GM18499 (cell line): ENCODE data around the gene NTS.

ENCODE experiments used
- ATAC-seq: cut with Tn5 transposase; IDR thresholded peaks from one replicate; pipeline ENCODE4 v1.9.1; 2021; ENCODE audit warnings: moderate number of reproducible peaks; ENCODE audit not compliant: insufficient read depth, unreplicated experiment

The NTS gene

DNA sequence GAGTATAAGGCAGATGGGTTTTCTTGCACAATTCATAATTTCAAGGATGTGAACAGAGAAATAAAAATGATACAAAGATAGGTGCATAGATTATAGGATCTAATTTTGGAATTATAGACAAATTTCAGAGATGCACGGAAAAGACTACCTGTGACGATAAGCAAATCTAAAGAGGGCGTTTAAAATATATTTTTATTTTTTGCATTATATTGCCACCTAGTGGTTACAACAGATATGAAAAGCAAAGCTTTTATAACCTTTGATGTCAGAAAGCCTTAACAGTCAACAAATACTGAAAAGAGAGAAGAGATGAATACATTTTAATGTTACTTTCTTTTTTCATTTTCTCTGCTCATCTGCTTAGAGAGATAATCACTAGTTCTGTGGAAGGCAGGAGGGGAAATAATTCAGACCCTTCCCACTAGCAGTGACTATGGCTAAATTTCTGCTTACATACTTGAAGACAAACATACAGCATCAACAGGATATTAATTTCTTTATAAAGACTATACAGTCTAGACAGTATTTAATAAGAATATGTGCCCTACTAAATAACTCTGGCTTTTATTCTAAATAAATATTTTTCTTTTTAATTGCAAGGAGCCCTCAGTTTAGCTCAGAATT lies 46.3 kb downstream of the NTS start:
- ATAC-seq: no peak

- no peak for ATAC-seq
Measured at GRCh38 chr12:85923767-85924331, 49.8 kb downstream of the NTS start.

DNA sequence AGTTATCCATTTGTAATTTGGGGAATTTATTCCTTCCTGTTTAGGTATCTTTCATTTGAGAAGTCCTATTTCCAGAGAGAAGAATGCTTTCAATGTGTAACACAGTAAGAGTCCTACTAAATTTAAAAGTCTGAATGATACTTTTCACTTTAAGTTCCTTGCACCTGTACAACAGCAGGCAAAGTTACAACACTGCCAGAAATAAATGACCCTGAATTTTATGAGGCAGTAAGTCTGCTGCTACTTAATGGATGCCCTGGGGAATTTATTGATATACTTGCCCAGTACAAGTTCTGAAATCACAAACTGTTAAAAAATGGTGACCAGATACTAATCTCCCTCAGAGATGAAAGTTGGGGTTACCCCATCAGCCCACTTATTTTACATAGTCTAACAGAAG lies 53.1 kb downstream of the NTS start:
- ATAC-seq: no peak
